Uterus (tissue), 4 donors: ENCODE data around the gene HS3ST6. TPM values are rescaled to one million over a fixed set of nuclear protein-coding genes. Genes with fewer than 3 reads are reported as not detected.

Source experiments
- DNase-seq, 2 donors: peaks; one replicate each; pipeline ENCODE4 v3.0.0-alpha.2; 2019 to 2020
- H3K27ac ChIP-seq, 2 donors: fragments of 200-600 bp; sonication (generic); 1 replicate in 1 of 2; 2 replicates in 1 of 2; pipeline ENCODE4 v1.5.1; 2016 to 2018
- H3K27me3 ChIP-seq, 2 donors: fragments of 200-600 bp; sonication (generic); one replicate each; pipeline ENCODE4 v1.5.1; 2018 to 2019; ENCODE audit warnings: control low read depth in 1 of 2
- H3K36me3 ChIP-seq, 2 donors: fragments of 200-600 bp; sonication (generic); one replicate each; pipeline ENCODE4 v1.5.1; 2019; ENCODE audit warnings: control low read depth in 1 of 2
- H3K4me1 ChIP-seq, 2 donors: fragments of 200-600 bp; sonication (generic); one replicate each; pipeline ENCODE4 v1.5.1; 2018 to 2019; ENCODE audit warnings: control low read depth in 1 of 2
- H3K4me3 ChIP-seq, 2 donors: fragments of 200-600 bp; sonication (generic); 1 replicate in 1 of 2; 2 replicates in 1 of 2; pipeline ENCODE4 v1.5.1; 2018 to 2019; ENCODE audit warnings: mild to moderate bottlenecking in 1 of 2
- H3K9me3 ChIP-seq, 2 donors: fragments of 200-600 bp; sonication (generic); one replicate each; pipeline ENCODE4 v1.5.1; 2019; ENCODE audit warnings: control low read depth in 1 of 2
- POLR2A ChIP-seq, 2 donors: fragments of 450-650 bp; IDR thresholded peaks; one replicate each; pipeline ENCODE4 v1.6.1; 2016; ENCODE audit warnings: antibody characterized with exemption in 2 of 2, mild to moderate bottlenecking in 1 of 2, moderate library complexity in 1 of 2
- intact Hi-C: fragments of 100-400 bp; cut with DNase I; formaldehyde crosslinking; loops from one replicate; pipeline ENCODE4 v1.15.1; 2023; ENCODE audit warnings: low total_unique reads
- total RNA-seq, 4 donors: library from RNA; depleted of rRNA in 3 of 4; stranded (reverse); fragments of >200 nt in 3 of 4; gene quantifications; one replicate each; pipeline versions ENCODE4 v1.1.0 to v1.2.4, GENCODE V29; 2014 to 2023
- TF ChIP-seq, protein P1 (sequence below), 4 experiments: fragments of 200-600 bp in 2 of 4; fragments of 450-650 bp in 2 of 4; sonication (generic) in 2 of 4; IDR thresholded peaks; one replicate each; pipeline ENCODE4 v1.5.1; 2016 to 2019; ENCODE audit warnings: antibody characterized with exemption in 4 of 4, mild to moderate bottlenecking in 2 of 4, moderate library complexity in 1 of 4
- donor health status: DM: yes; HTN: yes; CAD: no.

Gene HS3ST6
- total RNA-seq, 4 donors from 2014 or later = not detected

DNA sequence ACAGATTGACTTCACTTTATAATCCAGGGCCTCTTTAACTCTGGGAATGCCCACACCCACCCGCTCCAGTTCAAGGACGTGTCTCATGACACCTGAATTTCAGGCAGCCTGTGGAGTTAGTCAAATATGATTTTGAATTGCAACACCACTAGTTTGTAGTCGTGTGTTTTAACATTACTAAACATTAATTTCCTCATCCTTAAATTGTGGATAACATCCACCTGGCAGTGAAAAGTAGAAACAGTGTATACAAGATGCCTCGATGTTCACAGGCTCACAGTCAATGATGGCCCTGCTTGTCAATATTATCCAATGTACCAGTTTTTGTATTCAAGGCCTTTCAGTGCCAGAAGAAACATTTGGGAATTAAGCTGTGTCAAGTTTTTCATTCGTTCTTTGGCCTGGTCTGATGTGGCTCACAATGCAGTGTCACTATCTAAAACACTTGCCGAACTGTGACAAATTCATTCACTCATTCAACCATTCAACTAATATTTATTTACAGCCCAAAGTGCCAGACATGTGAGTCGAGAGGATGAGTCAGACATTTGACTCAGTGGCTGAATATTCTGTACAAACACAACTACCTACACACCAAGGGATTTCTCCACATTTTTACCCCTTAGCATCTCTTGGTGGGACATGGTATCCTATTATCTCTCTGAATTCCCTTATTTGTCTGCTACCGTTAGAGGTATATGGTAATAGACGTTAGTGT is 47.7 kb downstream of the HS3ST6 start:
- no peak for DNase-seq
- Histone ChIP-seq H3K36me3 (no peaks in the 10 kb centered on the region), H3K4me3 (no peak overlapping the region), H3K27me3 (peaks cover 5 to 12% of the 10 kb centered on the region in 2 donors), H3K27ac (no peak overlapping the region), H3K9me3 (no peaks in the 10 kb centered on the region), H3K4me1 (peaks cover 0 to 4% of the 10 kb centered on the region in 2 donors)
- intact Hi-C loops = no loop called here
- TF ChIP-seq, protein P1, sequence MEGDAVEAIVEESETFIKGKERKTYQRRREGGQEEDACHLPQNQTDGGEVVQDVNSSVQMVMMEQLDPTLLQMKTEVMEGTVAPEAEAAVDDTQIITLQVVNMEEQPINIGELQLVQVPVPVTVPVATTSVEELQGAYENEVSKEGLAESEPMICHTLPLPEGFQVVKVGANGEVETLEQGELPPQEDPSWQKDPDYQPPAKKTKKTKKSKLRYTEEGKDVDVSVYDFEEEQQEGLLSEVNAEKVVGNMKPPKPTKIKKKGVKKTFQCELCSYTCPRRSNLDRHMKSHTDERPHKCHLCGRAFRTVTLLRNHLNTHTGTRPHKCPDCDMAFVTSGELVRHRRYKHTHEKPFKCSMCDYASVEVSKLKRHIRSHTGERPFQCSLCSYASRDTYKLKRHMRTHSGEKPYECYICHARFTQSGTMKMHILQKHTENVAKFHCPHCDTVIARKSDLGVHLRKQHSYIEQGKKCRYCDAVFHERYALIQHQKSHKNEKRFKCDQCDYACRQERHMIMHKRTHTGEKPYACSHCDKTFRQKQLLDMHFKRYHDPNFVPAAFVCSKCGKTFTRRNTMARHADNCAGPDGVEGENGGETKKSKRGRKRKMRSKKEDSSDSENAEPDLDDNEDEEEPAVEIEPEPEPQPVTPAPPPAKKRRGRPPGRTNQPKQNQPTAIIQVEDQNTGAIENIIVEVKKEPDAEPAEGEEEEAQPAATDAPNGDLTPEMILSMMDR (IDR thresholded peaks at IDR 0.05) = no peak
- no peak for TF ChIP-seq POLR2A (IDR thresholded peaks at IDR 0.05)

DNA sequence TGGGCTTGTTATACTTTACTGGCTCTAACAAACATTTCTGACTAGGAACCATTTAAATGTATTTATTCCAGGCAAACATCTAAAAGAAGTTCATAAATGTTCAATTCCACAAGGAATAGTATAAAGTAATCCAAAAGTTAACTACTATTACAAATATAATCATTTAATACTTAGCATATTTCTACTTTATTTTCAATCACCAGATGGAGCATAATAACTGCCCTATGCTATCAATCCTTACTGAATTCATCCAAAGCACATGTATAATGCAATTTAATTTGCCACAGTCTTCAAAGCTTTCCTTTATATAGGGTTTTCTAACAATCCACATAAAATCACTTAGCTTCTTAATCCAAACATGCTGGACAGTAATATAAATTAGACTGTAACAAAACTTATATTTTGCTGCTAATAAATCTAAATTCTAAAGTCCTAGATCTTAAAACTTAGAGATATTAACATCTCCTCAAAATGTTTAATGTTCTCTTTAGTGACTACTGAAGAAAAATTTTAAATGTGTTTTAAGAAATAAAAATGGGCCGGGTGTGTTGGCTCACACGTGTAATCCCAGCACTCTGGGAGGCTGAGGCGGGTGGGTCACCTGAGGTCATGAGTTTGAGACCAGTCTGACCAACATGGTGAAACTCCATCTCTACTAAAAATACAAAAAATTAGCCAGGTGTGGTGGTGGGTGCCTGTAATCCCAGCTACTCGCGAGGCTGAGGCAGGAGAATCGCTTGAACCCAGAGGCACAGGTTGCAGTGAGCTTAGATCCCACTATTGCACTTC is 52.1 kb downstream of the HS3ST6 start:
- no peaks in the 10 kb centered on the region for H3K4me1 ChIP-seq
- no peaks in the 10 kb centered on the region for H3K9me3 ChIP-seq
- no peak overlapping the region for H3K27ac ChIP-seq
- no peaks in the 10 kb centered on the region for H3K36me3 ChIP-seq
- H3K27me3 ChIP-seq = no peaks in the 10 kb centered on the region
- TF ChIP-seq, protein P1 (IDR thresholded peaks at IDR 0.05) = no peak
- TF ChIP-seq POLR2A (IDR thresholded peaks at IDR 0.05) = no peak
- intact Hi-C loops = no loop called here
- H3K4me3 ChIP-seq = no peak overlapping the region
- DNase-seq = no peak

DNA sequence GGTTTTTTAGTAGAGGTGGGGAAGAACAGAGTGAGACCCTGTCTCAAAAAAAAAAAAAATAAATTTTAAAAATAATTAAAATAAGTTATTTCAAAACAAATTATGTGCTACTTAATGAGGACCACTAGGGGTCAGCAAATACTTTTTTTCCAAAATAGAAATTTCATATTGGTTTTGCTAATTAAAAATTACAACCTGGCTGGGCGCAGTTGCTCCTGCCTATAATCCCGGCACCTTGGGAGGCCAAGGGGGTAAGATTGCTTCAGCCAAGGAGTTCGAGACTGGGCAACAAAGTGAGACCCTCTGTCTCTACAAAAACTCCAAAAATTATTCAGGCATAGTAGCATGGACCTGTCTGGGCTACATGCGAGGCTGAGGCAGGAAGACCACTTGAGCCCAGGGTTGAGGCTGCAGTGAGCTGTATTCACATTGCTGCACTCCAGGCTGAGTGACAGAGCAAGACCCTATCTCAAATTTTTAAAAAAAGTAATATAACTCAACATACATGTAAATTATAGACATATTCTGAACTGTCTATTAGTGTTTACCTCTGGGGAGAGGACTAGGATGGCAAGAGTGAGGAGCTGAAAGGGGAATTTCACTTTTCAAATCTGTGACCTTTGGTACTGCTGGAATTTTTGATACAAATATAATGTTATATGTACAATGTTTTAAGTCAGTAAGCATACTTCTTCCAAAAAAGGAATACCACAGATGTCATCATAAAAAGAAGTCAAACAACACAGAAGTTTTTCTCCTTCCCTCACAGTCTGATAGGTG is 54.3 kb downstream of the HS3ST6 start:
- H3K36me3 ChIP-seq = no peaks in the 10 kb centered on the region
- H3K4me1 ChIP-seq = no peaks in the 10 kb centered on the region
- intact Hi-C loops = loop anchor here (5.0 kb wide), 1 partner anchor 68 kb away; no protein-coding TSS in a partner anchor
- TF ChIP-seq, protein P1 (IDR thresholded peaks at IDR 0.05) = peak; percentile 31 to 52 (median 46)
- TF ChIP-seq POLR2A (IDR thresholded peaks at IDR 0.05) = no peak
- H3K4me3 ChIP-seq = no peak overlapping the region
- no peak for DNase-seq
- H3K27ac ChIP-seq = no peak overlapping the region
- H3K27me3 ChIP-seq = no peaks in the 10 kb centered on the region
- H3K9me3 ChIP-seq = no peaks in the 10 kb centered on the region

DNA sequence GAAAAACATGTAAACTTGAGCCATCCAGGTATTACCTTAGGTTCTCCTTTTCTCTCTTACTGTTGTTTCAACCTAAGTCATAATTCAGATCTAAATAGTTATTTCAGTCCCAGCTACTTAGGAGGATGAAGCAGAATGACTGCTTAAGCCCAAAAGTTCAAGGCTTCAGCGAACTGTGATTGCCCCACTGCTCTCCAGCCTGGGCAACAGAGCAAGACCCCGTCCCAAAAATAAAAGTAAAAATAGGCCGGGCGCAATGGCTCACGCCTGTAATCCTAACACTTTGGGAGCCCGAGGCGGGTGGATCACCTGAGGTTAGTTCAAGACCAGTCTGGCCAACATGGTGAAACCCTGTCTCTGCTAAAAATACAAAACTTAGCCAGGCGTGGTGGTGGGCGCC is 55.8 kb downstream of the HS3ST6 start:
- intact Hi-C loops = loop anchor here (5.0 kb wide), 1 partner anchor 70 kb away; no protein-coding TSS in a partner anchor
- H3K4me3 ChIP-seq = no peak overlapping the region
- H3K4me1 ChIP-seq = no peaks in the 10 kb centered on the region
- DNase-seq = no peak
- H3K27me3 ChIP-seq = no peaks in the 10 kb centered on the region
- H3K36me3 ChIP-seq = no peaks in the 10 kb centered on the region
- TF ChIP-seq POLR2A (IDR thresholded peaks at IDR 0.05) = no peak
- TF ChIP-seq, protein P1 (IDR thresholded peaks at IDR 0.05) = no peak
- H3K27ac ChIP-seq = no peak overlapping the region
- H3K9me3 ChIP-seq = no peaks in the 10 kb centered on the region
